ENCODE measurements around the gene TMEM169.
"Not testable (repeated sequence)": the region's sequence is repeated elsewhere in the genome, so short reads cannot be mapped to it uniquely, and the experiment has no call there.

Gene TMEM169

GRCh38 chr2:216118474-216118873, 36.8 kb downstream of the TMEM169 start:
- TF ChIP-seq POLR2AphosphoS5 (IDR thresholded peaks at IDR 0.05; ENCODE audit: low read depth, low read length) (no peak), TAF1 (IDR thresholded peaks at IDR 0.05; ENCODE audit: borderline replicate concordance, low read depth, low read length) (no peak), POLR2A (IDR thresholded peaks at IDR 0.05; ENCODE audit: low read depth, low read length) (no peak)
- no peak for DNase-seq (ENCODE audit: insufficient read length)
- no peak for FAIRE-seq

GRCh38 chr2:216119146-216119545, 37.4 kb downstream of the TMEM169 start:
- DNase-seq (ENCODE audit: insufficient read length) = no peak
- TF ChIP-seq POLR2A (IDR thresholded peaks at IDR 0.05; ENCODE audit: low read depth, low read length) (no peak), POLR2AphosphoS5 (IDR thresholded peaks at IDR 0.05; ENCODE audit: low read depth, low read length) (no peak)
- peak; percentile 14 for FAIRE-seq

GRCh38 chr2:216119986-216120385, 38.3 kb downstream of the TMEM169 start:
- DNase-seq (ENCODE audit: insufficient read length) = no peak
- TF ChIP-seq TAF1 (IDR thresholded peaks at IDR 0.05; ENCODE audit: borderline replicate concordance, low read depth, low read length) = no peak
- TF ChIP-seq POLR2A (IDR thresholded peaks at IDR 0.05; ENCODE audit: low read depth, low read length) = no peak
- FAIRE-seq = no peak

GRCh38 chr2:216121255-216121654, 39.5 kb downstream of the TMEM169 start:
- DNase-seq (ENCODE audit: insufficient read length) (no peak), FAIRE-seq (no peak)
- no peak for TF ChIP-seq POLR2AphosphoS5 (IDR thresholded peaks at IDR 0.05; ENCODE audit: low read depth, low read length)
- no peak for TF ChIP-seq TAF1 (IDR thresholded peaks at IDR 0.05; ENCODE audit: borderline replicate concordance, low read depth, low read length)
- TF ChIP-seq POLR2A (IDR thresholded peaks at IDR 0.05; ENCODE audit: low read depth, low read length) = no peak

- DNase-seq (ENCODE audit: insufficient read length) (no peak), FAIRE-seq (no peak)
- no peak for TF ChIP-seq POLR2AphosphoS5 (IDR thresholded peaks at IDR 0.05; ENCODE audit: low read depth, low read length)
- no peak for TF ChIP-seq POLR2A (IDR thresholded peaks at IDR 0.05; ENCODE audit: low read depth, low read length)
- TF ChIP-seq TAF1 (IDR thresholded peaks at IDR 0.05; ENCODE audit: borderline replicate concordance, low read depth, low read length) = no peak
These were observed 45.2 kb downstream of the TMEM169 start for GRCh38 chr2:216126943-216127342.

- no peak for FAIRE-seq
- TF ChIP-seq TAF1 (IDR thresholded peaks at IDR 0.05; ENCODE audit: borderline replicate concordance, low read depth, low read length) (no peak), POLR2AphosphoS5 (IDR thresholded peaks at IDR 0.05; ENCODE audit: low read depth, low read length) (no peak), POLR2A (IDR thresholded peaks at IDR 0.05; ENCODE audit: low read depth, low read length) (no peak)
- DNase-seq (ENCODE audit: insufficient read length) = no peak
These were observed 48.7 kb downstream of the TMEM169 start for GRCh38 chr2:216130346-216130971.

- DNase-seq (ENCODE audit: insufficient read length) (no peak), FAIRE-seq (no peak)
- TF ChIP-seq TAF1 (IDR thresholded peaks at IDR 0.05; ENCODE audit: borderline replicate concordance, low read depth, low read length) (no peak), POLR2AphosphoS5 (IDR thresholded peaks at IDR 0.05; ENCODE audit: low read depth, low read length) (no peak), POLR2A (IDR thresholded peaks at IDR 0.05; ENCODE audit: low read depth, low read length) (no peak)
These were observed 49.6 kb downstream of the TMEM169 start for GRCh38 chr2:216131175-216131926.

- TF ChIP-seq POLR2A (IDR thresholded peaks at IDR 0.05; ENCODE audit: low read depth, low read length) (no peak), POLR2AphosphoS5 (IDR thresholded peaks at IDR 0.05; ENCODE audit: low read depth, low read length) (no peak)
These were observed 50.9 kb downstream of the TMEM169 start for GRCh38 chr2:216132585-216132984.

GRCh38 chr2:216133397-216133796, 51.7 kb downstream of the TMEM169 start:
- FAIRE-seq = peak; percentile 46
- no peak for DNase-seq (ENCODE audit: insufficient read length)
- no peak for TF ChIP-seq POLR2AphosphoS5 (IDR thresholded peaks at IDR 0.05; ENCODE audit: low read depth, low read length)
- TF ChIP-seq TAF1 (IDR thresholded peaks at IDR 0.05; ENCODE audit: borderline replicate concordance, low read depth, low read length) = no peak
- TF ChIP-seq POLR2A (IDR thresholded peaks at IDR 0.05; ENCODE audit: low read depth, low read length) = no peak

More at GRCh38 chr2:216132585-216132984, 50.9 kb downstream of the TMEM169 start:
- no peak for FAIRE-seq
- DNase-seq (ENCODE audit: insufficient read length) = no peak

- no peak for FAIRE-seq
- DNase-seq (ENCODE audit: insufficient read length) = no peak
- no peak for TF ChIP-seq POLR2AphosphoS5 (IDR thresholded peaks at IDR 0.05; ENCODE audit: low read depth, low read length)
- TF ChIP-seq POLR2A (IDR thresholded peaks at IDR 0.05; ENCODE audit: low read depth, low read length) = no peak
- no peak for TF ChIP-seq TAF1 (IDR thresholded peaks at IDR 0.05; ENCODE audit: borderline replicate concordance, low read depth, low read length)
These were observed 53.3 kb downstream of the TMEM169 start for GRCh38 chr2:216134958-216135541.

- FAIRE-seq (no peak), DNase-seq (ENCODE audit: insufficient read length) (no peak)
- TF ChIP-seq POLR2AphosphoS5 (IDR thresholded peaks at IDR 0.05; ENCODE audit: low read depth, low read length) (no peak), TAF1 (IDR thresholded peaks at IDR 0.05; ENCODE audit: borderline replicate concordance, low read depth, low read length) (no peak)
These were observed 58.2 kb downstream of the TMEM169 start for GRCh38 chr2:216139884-216140283.

GRCh38 chr2:216141516-216141915, 59.8 kb downstream of the TMEM169 start:
- DNase-seq (ENCODE audit: insufficient read length); FAIRE-seq: not testable (repeated sequence)
